ENCODE data around the gene ARHGEF40.

- TF ChIP-seq CTCF (conservative IDR thresholded peaks at IDR 0.05) (peak; percentile 94), ZFX (IDR thresholded peaks at IDR 0.05) (no peak)
These were observed 36.6 kb downstream of the ARHGEF40 start for GRCh38 chr14:21106498-21107282.
